ENCODE measurements around the gene PYY. TPM values are rescaled to one million over a fixed set of nuclear protein-coding genes. Genes with fewer than 3 reads are reported as not detected.
"Not testable (repeated sequence)": the region's sequence is repeated elsewhere in the genome, so short reads cannot be mapped to it uniquely, and the experiment has no call there.

The PYY gene
- total RNA-seq, 1 experiment from 2014 or later: not detected

DNA sequence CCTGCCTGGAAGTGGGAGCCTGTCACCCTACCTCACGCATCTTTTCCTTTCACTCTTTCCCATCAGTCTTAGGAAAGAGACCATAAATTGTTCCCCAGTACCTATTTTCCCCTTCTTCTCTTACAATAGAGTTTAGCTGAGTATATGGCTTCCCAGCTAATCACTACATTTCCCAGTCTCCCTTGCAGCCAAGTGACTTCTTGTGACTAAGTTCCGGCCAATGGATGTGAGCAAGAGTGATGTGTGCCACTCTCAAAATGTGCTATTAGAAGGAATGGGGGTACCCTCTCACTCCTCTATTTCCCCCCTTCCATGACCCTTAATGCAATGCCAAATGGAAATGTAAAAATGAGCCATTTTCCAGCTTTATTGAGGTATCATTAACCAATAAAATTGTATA, 8.2 kb upstream of the PYY start:
- TF ChIP-seq TCF7L2 (IDR thresholded peaks at IDR 0.05; ENCODE audit: low read depth, low read length): no peak
- TF ChIP-seq POLR2AphosphoS5 (IDR thresholded peaks at IDR 0.05; ENCODE audit: low read depth, low read length): no peak
- no peak for TF ChIP-seq REST (IDR thresholded peaks at IDR 0.05; ENCODE audit: insufficient read depth in 1 of 2, low read depth in 2 of 2, low read length in 1 of 2)
- no peak for TF ChIP-seq SIN3A (IDR thresholded peaks at IDR 0.05; ENCODE audit: borderline replicate concordance, insufficient read depth, low read depth, low read length)
- no peak for TF ChIP-seq CTCF (IDR thresholded peaks at IDR 0.05)
- H3K27ac ChIP-seq (ENCODE audit: low read length): no peak overlapping the region
- H3K27me3 ChIP-seq (ENCODE audit: control insufficient read depth, insufficient read depth, low read length): no peaks in the 10 kb centered on the region
- DNase-seq (ENCODE audit: low read depth, low spot score): no peak
- H3K36me3 ChIP-seq (ENCODE audit: control insufficient read depth, insufficient read depth, low read length): no peaks in the 10 kb centered on the region
- H3K4me3 ChIP-seq (ENCODE audit: low read depth in 2 of 2, low read length in 2 of 2): no peak overlapping the region
- in situ Hi-C loops (cut with HindIII; ENCODE audit: low pct_unique_long_range_greater_than_20kb, low sequenced_read_pairs): no loop called here
- H3K9me3 ChIP-seq (ENCODE audit: control insufficient read depth, insufficient read depth, low read depth, low read length): no peaks in the 10 kb centered on the region
- BruUV-seq (replicated peaks): no TSS peak
- H3K4me1 ChIP-seq (ENCODE audit: control insufficient read depth, insufficient read depth, low read length): no peaks in the 10 kb centered on the region
- ChIA-PET POLR2A (no interaction called here), CTCF (no interaction called here)
- ATAC-seq: no peak
- intact Hi-C loops (cut with micrococcal nuclease; ENCODE audit: unreplicated experiment): no loop called here

- H3K4me3 ChIP-seq (ENCODE audit: low read depth in 2 of 2, low read length in 2 of 2); H3K4me1 ChIP-seq (ENCODE audit: control insufficient read depth, insufficient read depth, low read length); in situ Hi-C loops (cut with HindIII; ENCODE audit: low pct_unique_long_range_greater_than_20kb, low sequenced_read_pairs); CTCF ChIA-PET; POLR2A ChIA-PET; H3K27me3 ChIP-seq (ENCODE audit: control insufficient read depth, insufficient read depth, low read length); BruUV-seq (replicated peaks); H3K27ac ChIP-seq (ENCODE audit: low read length); ATAC-seq; H3K9me3 ChIP-seq (ENCODE audit: control insufficient read depth, insufficient read depth, low read depth, low read length); H3K36me3 ChIP-seq (ENCODE audit: control insufficient read depth, insufficient read depth, low read length); intact Hi-C loops (cut with micrococcal nuclease; ENCODE audit: unreplicated experiment); DNase-seq (ENCODE audit: low read depth, low spot score): not testable (repeated sequence)
Observed at GRCh38 chr17:43961292-43961691, 7.6 kb upstream of the PYY start.

DNA sequence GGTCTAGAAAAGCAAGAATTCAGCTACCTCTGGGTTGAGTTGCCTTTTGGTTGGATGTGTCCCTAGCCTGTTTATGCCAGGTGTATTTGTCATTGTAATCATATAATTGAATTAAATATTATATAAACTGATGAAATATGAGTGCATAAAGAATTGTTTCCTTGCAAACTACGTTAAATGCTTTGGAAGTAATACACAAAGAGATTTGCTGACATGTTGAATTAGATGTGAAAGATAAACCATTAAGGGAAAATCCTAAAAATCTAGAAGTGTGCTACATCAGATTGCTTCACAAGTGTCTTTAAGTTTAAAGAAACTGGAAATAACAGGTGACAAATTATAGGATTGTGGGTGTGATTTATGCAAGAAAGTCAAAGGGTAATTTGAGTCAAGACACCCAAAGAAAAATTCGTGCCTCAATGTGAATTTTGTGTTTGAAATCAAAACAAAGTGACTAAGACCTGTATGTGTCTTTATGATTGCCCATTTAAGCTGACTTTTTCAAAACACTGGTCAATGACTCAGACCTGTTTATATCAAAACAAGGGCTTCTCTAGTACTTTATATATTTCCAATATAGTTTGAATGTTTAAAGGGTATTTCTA, 5.1 kb upstream of the PYY start:
- no peak for DNase-seq (ENCODE audit: low read depth, low spot score)
- H3K27ac ChIP-seq (ENCODE audit: low read length): no peak overlapping the region
- H3K4me1 ChIP-seq (ENCODE audit: control insufficient read depth, insufficient read depth, low read length): no peaks in the 10 kb centered on the region
- no peak for ATAC-seq
- no peak overlapping the region for H3K4me3 ChIP-seq (ENCODE audit: low read depth in 2 of 2, low read length in 2 of 2)
- H3K27me3 ChIP-seq (ENCODE audit: control insufficient read depth, insufficient read depth, low read length): no peaks in the 10 kb centered on the region
- POLR2A ChIA-PET: no interaction called here
- CTCF ChIA-PET: no interaction called here
- H3K36me3 ChIP-seq (ENCODE audit: control insufficient read depth, insufficient read depth, low read length): no peaks in the 10 kb centered on the region
- H3K9me3 ChIP-seq (ENCODE audit: control insufficient read depth, insufficient read depth, low read depth, low read length): no peaks in the 10 kb centered on the region
- intact Hi-C loops (cut with micrococcal nuclease; ENCODE audit: unreplicated experiment) (no loop called here), in situ Hi-C loops (cut with HindIII; ENCODE audit: low pct_unique_long_range_greater_than_20kb, low sequenced_read_pairs) (no loop called here)
- TF ChIP-seq SIN3A (IDR thresholded peaks at IDR 0.05; ENCODE audit: borderline replicate concordance, insufficient read depth, low read depth, low read length) (no peak), POLR2AphosphoS5 (IDR thresholded peaks at IDR 0.05; ENCODE audit: low read depth, low read length) (no peak), CTCF (IDR thresholded peaks at IDR 0.05) (no peak), TCF7L2 (IDR thresholded peaks at IDR 0.05; ENCODE audit: low read depth, low read length) (no peak), REST (IDR thresholded peaks at IDR 0.05; ENCODE audit: insufficient read depth in 1 of 2, low read depth in 2 of 2, low read length in 1 of 2) (no peak)
- no TSS peak for BruUV-seq (replicated peaks)
